Activated gamma-delta T cell treated with anti-CD3 and anti-CD28 coated beads, Interleukin-2, amount 50 U/mL, for 16 hours (primary cell): ENCODE measurements around the gene DNHD1.

ENCODE experiments used
- DNase-seq: peaks from one replicate; pipeline ENCODE4 v3.0.0-alpha.2; 2020; ENCODE audit warnings: low read depth

Gene DNHD1

GRCh38 chr11:6530848-6531247 lies 33.8 kb downstream of the DNHD1 start:
- DNase-seq: no peak

GRCh38 chr11:6531267-6531752 lies 34.2 kb downstream of the DNHD1 start:
- no peak for DNase-seq

GRCh38 chr11:6538456-6538855 lies 41.4 kb downstream of the DNHD1 start:
- no peak for DNase-seq

- no peak for DNase-seq
Observed at GRCh38 chr11:6538945-6539344, 41.9 kb downstream of the DNHD1 start.

GRCh38 chr11:6539748-6540268 lies 42.7 kb downstream of the DNHD1 start:
- no peak for DNase-seq

- no peak for DNase-seq
Observed at GRCh38 chr11:6541356-6541755, 44.3 kb downstream of the DNHD1 start.

DNA sequence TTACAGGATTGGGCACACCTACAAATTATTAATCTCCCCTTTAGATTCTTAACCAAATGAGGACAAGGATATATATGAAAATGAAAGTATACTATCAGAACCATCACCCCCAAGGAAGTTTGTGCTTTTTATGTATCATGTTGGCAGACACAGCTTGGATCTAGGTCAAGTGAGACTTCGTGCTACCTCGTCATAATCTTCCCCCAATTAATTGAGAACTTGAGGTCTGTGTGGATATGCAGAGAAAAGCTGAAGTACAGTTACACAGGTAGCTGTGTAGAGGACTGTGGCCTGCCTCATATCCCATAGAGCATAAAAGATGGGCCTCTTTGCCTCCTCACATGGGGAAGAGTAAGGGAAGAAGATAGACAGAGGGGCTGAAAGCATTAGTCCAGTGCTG lies 45.6 kb downstream of the DNHD1 start:
- DNase-seq: no peak

DNA sequence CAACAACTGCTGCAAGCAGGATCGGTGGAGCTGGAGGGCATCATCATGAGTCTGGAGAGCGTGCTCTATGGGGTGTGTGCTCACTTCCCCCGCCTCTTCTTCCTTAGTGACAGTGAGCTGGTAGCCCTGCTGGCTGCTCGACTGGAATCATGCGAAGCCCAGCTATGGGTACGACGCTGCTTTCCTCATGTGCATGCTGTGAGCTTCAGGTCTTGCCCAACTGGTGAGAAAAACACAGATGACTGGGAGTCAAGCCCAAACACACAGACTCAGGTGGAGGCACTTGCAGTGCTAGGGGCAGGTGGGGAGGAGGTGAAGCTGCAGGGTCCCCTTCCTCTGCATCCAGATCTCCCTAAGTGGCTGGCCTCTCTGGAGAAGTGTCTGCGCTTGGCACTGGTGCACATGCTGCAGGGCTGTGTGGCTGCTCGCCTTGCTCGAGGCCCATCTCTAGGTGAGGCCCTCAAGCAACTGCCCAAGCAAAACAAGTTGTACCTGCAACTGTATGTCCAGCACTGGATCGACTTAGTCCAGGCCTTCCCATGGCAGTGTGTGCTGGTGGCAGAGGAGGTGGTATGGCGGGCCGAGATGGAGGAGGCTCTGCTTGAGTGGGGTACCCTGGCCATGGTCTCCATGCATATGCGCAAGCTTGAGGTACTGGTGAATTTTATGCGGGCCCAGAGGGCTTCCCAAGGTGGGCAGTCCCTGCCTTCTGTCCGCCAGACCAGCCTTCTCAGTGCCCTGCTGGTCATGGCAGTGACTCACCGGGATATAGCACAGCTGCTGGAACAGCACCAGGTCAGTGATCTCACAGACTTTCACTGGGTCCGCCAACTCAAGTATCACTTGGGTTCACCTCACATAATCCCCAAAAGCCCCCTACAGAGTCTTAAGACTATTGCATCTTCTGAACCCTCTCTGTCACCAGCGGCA lies 48.1 kb downstream of the DNHD1 start:
- no peak for DNase-seq

GRCh38 chr11:6545917-6546605 lies 49.0 kb downstream of the DNHD1 start:
- DNase-seq: no peak

DNA sequence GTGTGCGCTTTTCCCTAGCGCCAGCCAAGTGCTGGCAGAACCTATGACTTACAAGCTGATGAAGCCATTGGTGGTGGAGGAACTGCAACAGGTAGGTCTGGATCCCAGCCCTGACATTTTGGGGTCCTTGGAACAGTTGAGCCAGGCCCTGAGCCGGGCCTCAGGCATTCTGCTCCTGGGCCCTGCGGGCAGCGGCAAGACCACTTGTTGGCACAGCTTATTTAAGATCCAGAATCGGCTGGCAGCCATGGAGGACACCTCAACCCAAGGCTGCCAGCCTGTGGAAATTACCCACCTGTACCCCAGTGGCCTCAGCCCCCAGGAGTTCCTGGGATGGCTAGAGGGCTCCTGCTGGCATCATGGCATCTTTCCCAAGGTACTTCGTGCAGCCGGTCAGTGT lies 49.7 kb downstream of the DNHD1 start:
- DNase-seq: no peak

DNA sequence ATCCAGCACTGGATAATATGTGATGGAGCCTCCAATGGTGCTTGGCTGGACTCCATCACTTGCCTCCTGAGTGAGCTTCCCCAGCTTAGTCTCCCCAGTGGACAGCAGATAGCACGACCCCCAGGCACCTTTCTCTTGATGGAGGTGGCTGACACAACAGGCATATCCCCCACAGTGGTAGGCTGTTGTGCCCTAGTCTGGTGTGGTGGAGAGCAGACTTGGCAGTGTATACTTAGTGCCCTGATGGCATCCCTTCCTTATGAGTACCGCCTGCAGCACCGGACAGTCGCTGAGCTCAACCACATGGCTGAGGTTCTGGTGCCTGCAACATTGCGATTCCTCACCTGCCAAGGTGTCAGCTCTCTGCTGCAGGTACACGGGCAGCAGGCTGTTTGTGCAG lies 50.1 kb downstream of the DNHD1 start:
- DNase-seq: no peak

DNA sequence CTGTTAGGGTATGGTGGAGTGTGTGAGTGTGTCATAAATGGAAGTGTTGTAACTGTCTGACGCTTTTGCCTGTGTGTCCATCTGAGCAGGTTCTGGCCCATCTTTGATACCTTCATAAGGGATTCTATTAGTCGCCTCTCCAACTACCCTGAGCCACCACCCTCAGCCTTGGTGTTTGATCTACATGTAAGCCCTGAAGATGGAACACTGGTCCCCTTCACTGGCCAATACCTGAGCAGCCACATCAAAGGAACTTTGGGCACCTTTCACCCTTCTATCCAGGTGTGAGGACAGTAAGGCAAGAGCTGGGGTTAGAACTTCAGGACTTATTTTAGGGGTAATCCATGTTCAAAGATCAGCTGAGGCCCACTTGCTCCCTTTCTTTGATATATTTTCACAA lies 51.0 kb downstream of the DNHD1 start:
- DNase-seq: no peak

GRCh38 chr11:6548641-6549040 lies 51.6 kb downstream of the DNHD1 start:
- DNase-seq: no peak

DNA sequence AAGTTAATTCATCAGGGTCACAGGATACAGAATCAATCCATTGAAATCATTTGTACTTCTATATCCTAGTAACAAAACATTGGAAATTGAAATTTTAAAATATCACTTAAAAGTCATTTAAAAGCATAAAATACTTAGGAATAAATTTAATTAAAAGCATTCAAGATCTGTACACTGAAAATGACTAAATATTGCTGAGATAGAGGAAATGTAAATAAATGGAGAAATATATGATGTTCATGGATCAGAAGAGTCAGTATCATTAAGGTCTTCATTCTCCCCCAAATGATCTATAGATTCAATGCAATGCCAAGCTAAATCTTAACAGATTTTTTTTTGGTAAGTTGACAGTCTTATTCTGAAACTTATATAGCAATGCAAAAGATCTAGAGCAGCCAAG lies 56.6 kb downstream of the DNHD1 start:
- DNase-seq: no peak

DNA sequence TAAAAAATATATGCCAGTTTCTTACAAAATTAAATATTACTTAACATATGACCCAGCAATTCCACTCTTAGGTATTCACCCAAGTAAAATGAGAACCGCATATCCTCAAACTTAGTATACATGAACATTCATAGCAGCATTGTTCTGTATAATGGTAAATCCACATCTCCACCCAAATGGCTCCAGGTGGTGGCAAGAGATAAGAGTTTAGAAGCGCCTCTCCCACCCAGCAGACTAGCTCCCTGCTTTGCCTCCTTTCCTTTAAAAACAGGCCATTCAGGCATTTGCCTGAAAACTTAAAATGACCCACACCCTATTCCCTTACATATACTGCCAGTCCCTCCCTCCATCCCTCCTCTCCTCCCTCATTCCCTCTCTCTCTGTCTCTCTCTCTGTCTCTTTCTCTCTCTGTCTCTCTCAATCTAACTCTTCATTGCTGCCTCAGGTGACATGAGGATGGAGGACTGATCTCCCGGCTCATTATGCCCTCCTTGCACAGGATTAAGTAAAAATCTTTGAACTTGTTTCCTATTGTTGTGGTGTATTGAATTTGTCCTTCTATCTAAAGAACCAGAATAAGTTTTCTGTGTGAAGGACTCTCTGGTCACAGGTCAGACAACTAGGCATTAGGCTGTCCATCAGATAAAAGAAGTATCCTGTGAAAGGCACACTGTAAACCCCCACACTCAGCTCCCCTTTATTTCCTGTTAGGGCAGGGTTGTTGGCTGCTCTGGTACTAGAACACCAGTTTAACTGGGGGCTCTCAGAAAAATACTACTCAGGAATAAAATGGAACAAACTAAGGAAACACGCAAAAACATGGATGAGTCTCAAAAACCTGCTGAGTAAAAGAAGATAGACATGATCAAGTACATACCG lies 58.0 kb downstream of the DNHD1 start:
- no peak for DNase-seq

- DNase-seq: no peak
Observed at GRCh38 chr11:6556139-6556949, 59.3 kb downstream of the DNHD1 start.

DNA sequence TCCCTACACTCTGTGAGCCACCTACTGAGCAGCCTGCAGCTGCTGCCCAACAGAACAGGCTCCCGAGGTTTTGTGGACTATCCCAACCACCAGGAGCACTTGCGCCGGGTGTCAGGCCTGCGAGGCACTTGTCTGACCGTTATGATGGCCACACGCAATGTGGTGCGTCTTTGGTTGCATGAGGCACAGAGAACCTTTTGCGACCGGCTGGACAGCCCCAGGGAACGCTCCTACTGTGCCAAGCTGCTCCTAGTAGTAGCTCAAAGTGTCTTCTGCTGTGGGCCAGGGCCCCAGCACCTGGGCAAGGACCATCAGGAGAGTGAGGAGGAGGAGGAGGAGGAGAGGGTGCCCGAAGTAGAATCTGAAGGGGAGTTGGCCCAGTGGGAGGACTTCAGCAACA lies 60.0 kb downstream of the DNHD1 start:
- no peak for DNase-seq

- no peak for DNase-seq
Observed at GRCh38 chr11:6557761-6558674, 60.9 kb downstream of the DNHD1 start.

- DNase-seq: no peak
Observed at GRCh38 chr11:6559369-6559768, 62.3 kb downstream of the DNHD1 start.

DNA sequence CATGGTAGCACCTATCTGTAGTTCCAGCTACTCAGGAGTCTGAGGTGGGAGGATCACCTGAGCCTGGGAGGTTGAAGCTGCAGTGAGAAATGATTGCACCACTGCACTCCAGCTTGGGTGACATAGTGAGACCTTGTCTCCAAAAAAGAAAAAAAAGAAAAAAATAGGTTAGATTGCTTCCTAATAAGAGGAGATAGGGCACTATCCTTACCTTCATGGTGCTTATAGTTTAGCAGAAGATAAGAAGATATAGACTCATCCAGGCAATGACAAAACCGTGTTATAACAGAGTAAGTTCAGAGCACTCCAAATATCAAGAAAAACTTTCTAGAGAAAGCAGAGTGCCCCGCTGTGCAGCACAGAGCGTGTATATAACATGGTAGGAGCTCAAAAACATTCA lies 64.2 kb downstream of the DNHD1 start:
- DNase-seq: no peak
